ENCODE data around the gene HMGXB3.

HMGXB3 gene

GRCh38 chr5:150000256-150000989 is at the start of gene HMGXB3, which contains the start of gene TIGD6:
TSS of gene HMGXB3 (plus strand) at chr5:150000739. CDS start at chr5:150004853, 4,114 bp downstream.
TSS of gene TIGD6 (minus strand) at chr5:150000654. CDS start at chr5:149996348, 4,306 bp downstream.
- peak; percentile 91 for DNase-seq

- no peak for DNase-seq
These were observed 49.3 kb upstream of the HMGXB3 start for GRCh38 chr5:149951138-149951749.

- no peak for DNase-seq
These were observed 47.0 kb upstream of the HMGXB3 start for GRCh38 chr5:149953436-149954121.

- DNase-seq, result no peak
These were observed 45.7 kb upstream of the HMGXB3 start for GRCh38 chr5:149954798-149955197.

- DNase-seq, result no peak
These were observed 43.9 kb upstream of the HMGXB3 start for GRCh38 chr5:149956685-149957084.

- no peak for DNase-seq
These were observed 42.7 kb upstream of the HMGXB3 start for GRCh38 chr5:149957855-149958254.

GRCh38 chr5:149959406-149960236 is 40.9 kb upstream of the HMGXB3 start:
- DNase-seq, result peak; percentile 56

GRCh38 chr5:149960272-149961185 is 40.0 kb upstream of the HMGXB3 start, which contains the start of gene SLC26A2:
TSS of gene SLC26A2 (plus strand) at chr5:149960758. CDS start at chr5:149977653, 16,895 bp downstream.
- peak; percentile 95 for DNase-seq

GRCh38 chr5:149961186-149961685 is 39.3 kb upstream of the HMGXB3 start:
- no peak for DNase-seq

GRCh38 chr5:149961957-149962409 is 38.6 kb upstream of the HMGXB3 start:
- no peak for DNase-seq

GRCh38 chr5:149962601-149963300 is 37.8 kb upstream of the HMGXB3 start:
- no peak for DNase-seq

- DNase-seq, result no peak
These were observed 36.8 kb upstream of the HMGXB3 start for GRCh38 chr5:149963729-149964128.

GRCh38 chr5:149966946-149967345 is 33.6 kb upstream of the HMGXB3 start:
- no peak for DNase-seq

- DNase-seq, result no peak
These were observed 31.2 kb upstream of the HMGXB3 start for GRCh38 chr5:149969181-149969930.

- no peak for DNase-seq
These were observed 25.1 kb upstream of the HMGXB3 start for GRCh38 chr5:149975409-149975808.

GRCh38 chr5:149979896-149980295 is 20.6 kb upstream of the HMGXB3 start:
- DNase-seq, result no peak

- no peak for DNase-seq
These were observed 19.3 kb upstream of the HMGXB3 start for GRCh38 chr5:149981206-149981605.

GRCh38 chr5:149982505-149982904 is 18.0 kb upstream of the HMGXB3 start:
- DNase-seq, result no peak

- no peak for DNase-seq
These were observed 12.4 kb upstream of the HMGXB3 start for GRCh38 chr5:149988126-149988525.
